Astrocyte of the cerebellum (primary cell): ENCODE measurements around the gene DPP7.
A peak's percentile ranks its signal among the peaks of the same experiment; 100 is the strongest.
"Not testable (repeated sequence)": the region's sequence is repeated elsewhere in the genome, so short reads cannot be mapped to it uniquely, and the experiment has no call there.

ENCODE experiments used
- DNase-seq: peaks from one replicate; pipeline ENCODE4 v3.0.0-alpha.2; 2011; ENCODE audit warnings: low read depth
- H3K4me3 ChIP-seq: 2 replicates; pipeline ENCODE4 v1.5.1; 2011; ENCODE audit warnings: mild to moderate bottlenecking, low read depth, low read length, moderate library complexity
- in situ Hi-C: cut with HindIII; loops from 2 replicates; pipeline ENCODE4 v1.10.0; 2017; ENCODE audit warnings: low sequenced_read_pairs
- TF ChIP-seq, protein P1 (sequence below): IDR thresholded peaks from 2 replicates; pipeline ENCODE4 v1.5.1; 2012; ENCODE audit warnings: low read length, low read depth, moderate library complexity, mild to moderate bottlenecking; ENCODE audit errors: missing control alignments

DPP7 gene

DNA sequence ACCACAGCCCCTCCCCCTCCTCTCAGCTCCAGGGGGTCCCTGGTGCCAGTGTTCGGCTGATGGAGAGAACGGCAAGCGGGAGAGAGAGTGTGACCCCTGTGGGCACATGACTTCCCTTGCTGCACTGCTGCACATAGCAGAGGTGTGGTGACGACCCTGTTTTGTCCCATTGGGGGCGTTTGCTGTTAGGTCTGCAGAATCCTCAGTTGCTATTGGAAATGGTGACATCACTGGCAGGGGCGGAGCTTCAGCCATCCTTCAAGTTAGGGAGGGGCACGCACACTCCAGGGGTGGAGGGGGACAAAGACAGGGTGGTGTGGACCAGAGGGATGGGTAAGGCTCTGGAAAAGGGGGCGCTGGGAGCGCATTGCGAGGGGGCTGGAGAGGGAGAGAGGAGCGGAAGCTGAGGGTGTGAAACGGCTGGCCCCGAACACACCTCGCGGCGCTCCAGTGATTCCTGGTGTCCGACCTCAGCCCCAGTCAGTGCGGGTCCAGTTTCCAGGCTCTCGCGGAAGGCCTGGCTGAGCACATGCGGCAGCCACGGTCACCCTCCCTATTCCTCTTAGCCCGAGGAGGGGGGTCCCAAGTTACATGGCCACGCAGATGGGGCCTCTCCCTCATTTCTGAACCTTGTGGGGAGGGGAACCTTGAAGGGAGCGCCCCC lies 23.7 kb upstream of the DPP7 start:
- in situ Hi-C loops: no loop called here
- TF ChIP-seq, protein P1, sequence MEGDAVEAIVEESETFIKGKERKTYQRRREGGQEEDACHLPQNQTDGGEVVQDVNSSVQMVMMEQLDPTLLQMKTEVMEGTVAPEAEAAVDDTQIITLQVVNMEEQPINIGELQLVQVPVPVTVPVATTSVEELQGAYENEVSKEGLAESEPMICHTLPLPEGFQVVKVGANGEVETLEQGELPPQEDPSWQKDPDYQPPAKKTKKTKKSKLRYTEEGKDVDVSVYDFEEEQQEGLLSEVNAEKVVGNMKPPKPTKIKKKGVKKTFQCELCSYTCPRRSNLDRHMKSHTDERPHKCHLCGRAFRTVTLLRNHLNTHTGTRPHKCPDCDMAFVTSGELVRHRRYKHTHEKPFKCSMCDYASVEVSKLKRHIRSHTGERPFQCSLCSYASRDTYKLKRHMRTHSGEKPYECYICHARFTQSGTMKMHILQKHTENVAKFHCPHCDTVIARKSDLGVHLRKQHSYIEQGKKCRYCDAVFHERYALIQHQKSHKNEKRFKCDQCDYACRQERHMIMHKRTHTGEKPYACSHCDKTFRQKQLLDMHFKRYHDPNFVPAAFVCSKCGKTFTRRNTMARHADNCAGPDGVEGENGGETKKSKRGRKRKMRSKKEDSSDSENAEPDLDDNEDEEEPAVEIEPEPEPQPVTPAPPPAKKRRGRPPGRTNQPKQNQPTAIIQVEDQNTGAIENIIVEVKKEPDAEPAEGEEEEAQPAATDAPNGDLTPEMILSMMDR: no peak
- H3K4me3 ChIP-seq: no peak overlapping the region
- no peak for DNase-seq

DNA sequence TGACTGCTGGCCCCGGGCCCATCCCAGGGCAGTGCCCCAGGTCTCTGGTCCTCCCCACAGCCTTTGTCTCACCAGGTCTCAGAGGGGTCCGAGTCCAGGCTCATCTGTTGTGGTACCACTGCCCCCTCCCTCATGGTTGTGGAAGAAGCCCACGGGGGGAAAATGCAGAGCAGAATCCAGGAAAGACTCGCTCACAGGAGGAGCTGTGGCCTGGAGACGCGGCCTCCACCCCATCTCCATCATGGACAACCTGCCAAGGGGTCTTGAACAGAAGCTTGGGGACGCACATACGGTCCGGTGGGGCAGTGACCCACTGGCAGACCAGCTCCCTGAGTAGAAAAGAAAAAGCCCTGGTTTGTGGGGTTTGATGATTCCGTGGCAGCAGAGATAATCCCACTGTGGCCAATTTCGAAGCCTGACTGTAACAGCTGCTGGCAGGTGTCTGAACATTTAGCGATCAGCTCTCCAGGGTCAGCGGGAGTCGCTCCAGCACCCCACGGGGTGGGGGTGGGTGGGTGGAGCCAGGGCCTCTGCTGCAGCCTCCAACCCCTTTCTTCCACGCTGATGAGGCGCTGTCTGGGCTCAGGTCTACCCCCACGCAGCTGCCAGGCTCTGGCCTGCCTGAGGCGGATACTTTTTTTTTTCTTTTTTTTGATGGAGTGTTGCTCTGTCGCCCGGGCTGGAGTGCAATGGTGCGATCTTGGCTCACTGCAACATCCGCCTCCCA lies 22.5 kb upstream of the DPP7 start:
- in situ Hi-C loops: no loop called here
- TF ChIP-seq, protein P1: no peak
- no peak overlapping the region for H3K4me3 ChIP-seq
- DNase-seq: no peak

DNA sequence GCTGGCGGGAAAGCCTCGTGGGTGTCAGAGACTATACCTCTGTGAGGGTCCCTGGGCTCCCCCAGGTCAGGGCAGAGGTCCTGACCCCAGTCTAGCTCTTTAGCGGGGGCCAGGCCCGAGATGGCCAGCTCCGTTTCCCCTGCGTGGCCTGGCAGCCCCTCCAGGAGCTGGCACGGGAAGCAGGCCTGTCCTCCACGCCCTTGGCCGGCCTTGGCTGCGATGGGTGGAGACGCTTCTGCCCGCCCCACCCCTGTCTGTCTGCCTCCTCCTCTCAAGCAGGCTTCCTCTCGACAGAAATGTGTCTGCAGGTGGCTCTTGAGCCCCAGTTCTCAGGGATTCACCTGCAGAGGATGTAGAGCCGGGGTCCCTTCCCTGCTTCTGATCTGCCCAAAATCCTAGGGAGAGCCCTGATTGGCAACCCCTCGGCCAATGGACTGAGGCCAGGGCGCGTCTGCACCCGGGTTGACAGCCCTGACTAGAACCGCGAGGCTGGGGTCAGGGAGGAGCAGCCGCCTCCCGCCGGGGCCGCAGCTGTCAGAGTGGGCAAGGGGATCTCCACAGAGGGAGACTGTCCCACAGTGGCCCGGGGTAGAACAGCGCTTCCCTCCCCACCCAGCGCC lies 21.8 kb upstream of the DPP7 start:
- in situ Hi-C loops: no loop called here
- TF ChIP-seq, protein P1: no peak
- DNase-seq: no peak
- no peak overlapping the region for H3K4me3 ChIP-seq

DNA sequence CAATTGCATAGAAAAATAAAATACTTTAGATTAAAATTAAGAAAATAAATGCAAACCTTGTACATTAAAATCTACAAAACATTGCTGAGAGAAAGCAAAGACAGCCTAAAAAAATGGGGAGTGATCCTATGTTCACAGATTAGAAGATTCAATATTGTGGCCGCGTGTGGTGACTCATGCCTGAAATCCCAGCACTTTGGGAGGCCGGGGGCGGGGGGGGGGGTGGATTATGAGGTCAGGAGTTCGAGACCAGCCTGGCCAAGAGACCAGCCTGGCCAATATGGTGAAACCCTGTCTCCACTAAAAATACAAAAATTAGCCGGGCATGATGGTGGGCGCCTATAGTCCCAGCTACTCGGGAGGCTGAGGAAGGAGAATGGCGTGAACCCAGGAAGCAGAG lies 20.6 kb upstream of the DPP7 start:
- H3K4me3 ChIP-seq, DNase-seq, in situ Hi-C loops: not testable (repeated sequence)

DNA sequence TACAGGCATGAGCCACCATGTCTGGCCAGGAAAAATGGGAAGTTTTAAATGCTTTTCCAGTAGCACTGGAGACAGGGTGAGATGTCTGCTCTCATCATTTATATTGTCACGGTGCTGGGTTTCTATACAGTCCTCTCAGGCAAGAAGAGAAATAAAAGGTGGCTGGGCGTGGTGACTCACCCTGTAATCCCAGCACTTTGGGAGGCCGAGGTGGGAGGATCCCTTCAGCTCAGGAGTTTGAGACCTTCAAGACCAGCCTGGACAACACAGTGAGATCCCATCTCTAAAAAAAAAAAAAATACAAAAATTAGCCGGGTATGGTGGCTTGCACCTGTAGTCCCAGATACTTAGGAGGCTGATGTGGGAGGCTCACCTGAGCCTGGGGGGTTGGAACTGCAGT lies 19.7 kb upstream of the DPP7 start:
- in situ Hi-C loops: no loop called here
- TF ChIP-seq, protein P1: no peak
- H3K4me3 ChIP-seq: no peak overlapping the region
- no peak for DNase-seq

DNA sequence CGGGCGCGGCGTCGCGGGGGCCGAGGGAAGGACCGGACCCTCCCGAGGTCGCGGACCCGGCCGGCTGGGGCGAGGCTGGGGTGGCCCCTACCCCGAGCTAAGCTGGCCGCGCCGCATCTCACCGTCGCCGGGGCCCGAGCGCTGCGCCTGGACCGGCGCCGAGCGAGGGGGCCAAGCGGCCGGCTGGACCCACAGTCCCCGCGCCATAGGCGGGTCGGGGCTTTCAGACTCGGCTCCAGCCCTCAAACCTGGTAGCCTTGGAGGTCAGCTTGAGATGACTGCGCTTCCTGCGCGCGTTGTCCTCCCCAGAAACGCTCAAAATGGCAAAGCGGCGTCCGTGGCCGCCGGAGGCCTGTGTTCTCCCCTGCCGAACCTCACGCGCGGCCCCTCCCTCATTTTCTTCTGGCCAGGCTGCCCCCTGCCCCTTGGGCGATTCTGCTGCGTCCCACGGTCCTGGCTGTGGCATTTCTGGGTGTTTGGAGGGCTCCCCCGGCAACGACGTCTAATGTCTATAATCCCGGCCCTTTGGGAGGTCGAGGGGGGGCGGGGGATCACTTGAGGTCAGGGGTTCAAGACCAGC lies 15.7 kb upstream of the DPP7 start:
- DNase-seq: no peak

More for the DNA sequence above, 15.7 kb upstream of the DPP7 start:
- TF ChIP-seq, protein P1: no peak
- in situ Hi-C loops: no loop called here
- H3K4me3 ChIP-seq: peak overlapping the region; percentile 77
